Esophagus squamous epithelium (tissue), 4 donors: Measurements from ENCODE around the gene PCSK5.

Experiments
- CTCF ChIP-seq, 6 experiments: fragments of 450-650 bp in 4 of 6; fragments of 200-600 bp in 2 of 6; sonication (generic) in 2 of 6; IDR thresholded peaks; one replicate each; pipeline ENCODE4 v1.5.1; 2016 to 2019; ENCODE audit warnings: antibody characterized with exemption in 6 of 6, mild to moderate bottlenecking in 4 of 6, moderate library complexity in 4 of 6
- POLR2A ChIP-seq, 4 donors: fragments of 450-650 bp; IDR thresholded peaks; one replicate each; pipeline ENCODE4 v1.6.1; 2017; ENCODE audit warnings: antibody characterized with exemption in 4 of 4, mild to moderate bottlenecking in 4 of 4, moderate library complexity in 3 of 4

DNA sequence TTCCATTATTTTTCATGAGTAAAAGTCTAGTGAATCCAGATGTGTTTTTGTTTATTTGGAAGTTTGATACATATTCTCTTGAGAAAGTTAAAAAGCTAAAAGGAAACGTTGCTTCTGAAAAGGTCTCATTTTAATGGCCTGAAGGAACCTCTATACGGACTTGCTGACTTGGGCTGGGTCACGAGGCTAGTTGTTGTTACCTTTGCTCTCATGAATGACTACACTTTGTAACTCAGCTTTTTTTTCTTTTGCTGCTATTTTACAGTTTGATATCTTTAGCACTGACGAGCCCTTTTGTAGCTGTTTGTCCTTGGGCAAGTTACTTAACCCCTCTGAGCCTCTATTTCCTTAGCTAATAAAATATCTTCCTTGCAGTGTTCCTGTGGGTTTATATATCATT, 211.5 kb downstream of the PCSK5 start:
- TF ChIP-seq CTCF (IDR thresholded peaks at IDR 0.05) (no peak), POLR2A (IDR thresholded peaks at IDR 0.05) (no peak)
